ENCODE measurements around the gene AFF3.
A peak's percentile ranks its signal among the peaks of the same experiment; 100 is the strongest.

The AFF3 gene

GRCh38 chr2:99881901-99882591 is 260.3 kb downstream of the AFF3 start (continued):
- TF ChIP-seq, protein P1, sequence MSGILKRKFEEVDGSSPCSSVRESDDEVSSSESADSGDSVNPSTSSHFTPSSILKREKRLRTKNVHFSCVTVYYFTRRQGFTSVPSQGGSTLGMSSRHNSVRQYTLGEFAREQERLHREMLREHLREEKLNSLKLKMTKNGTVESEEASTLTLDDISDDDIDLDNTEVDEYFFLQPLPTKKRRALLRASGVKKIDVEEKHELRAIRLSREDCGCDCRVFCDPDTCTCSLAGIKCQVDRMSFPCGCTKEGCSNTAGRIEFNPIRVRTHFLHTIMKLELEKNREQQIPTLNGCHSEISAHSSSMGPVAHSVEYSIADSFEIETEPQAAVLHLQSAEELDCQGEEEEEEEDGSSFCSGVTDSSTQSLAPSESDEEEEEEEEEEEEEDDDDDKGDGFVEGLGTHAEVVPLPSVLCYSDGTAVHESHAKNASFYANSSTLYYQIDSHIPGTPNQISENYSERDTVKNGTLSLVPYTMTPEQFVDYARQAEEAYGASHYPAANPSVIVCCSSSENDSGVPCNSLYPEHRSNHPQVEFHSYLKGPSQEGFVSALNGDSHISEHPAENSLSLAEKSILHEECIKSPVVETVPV (CRISPR knock-in tag; IDR thresholded peaks at IDR 0.05) = no peak
- no peak for TF ChIP-seq ZNF70 (CRISPR knock-in tag; IDR thresholded peaks at IDR 0.05)
- no peak for TF ChIP-seq ESRRG (CRISPR knock-in tag; IDR thresholded peaks at IDR 0.05)
- TF ChIP-seq RARB (CRISPR knock-in tag; IDR thresholded peaks at IDR 0.05) = no peak
- 0 out of 2 replicates have a peak, but pooled peaks have one; percentile 55 for TF ChIP-seq TOX (CRISPR knock-in tag; IDR thresholded peaks at IDR 0.05; ENCODE audit: borderline replicate concordance)
- no peak for TF ChIP-seq BACH2 (CRISPR knock-in tag; IDR thresholded peaks at IDR 0.05; ENCODE audit: borderline replicate concordance)
- peak; percentile 70; the same call in 1 of the 2 replicates for TF ChIP-seq ZFP3 (CRISPR knock-in tag; IDR thresholded peaks at IDR 0.05)

GRCh38 chr2:99880964-99881294 is 261.5 kb downstream of the AFF3 start:
- ATAC-seq = no peak; the same call in 2 of the 3 replicates
- no peak for TF ChIP-seq ZC3H10 (CRISPR knock-in tag; IDR thresholded peaks at IDR 0.05)
- TF ChIP-seq ZFP3 (CRISPR knock-in tag; IDR thresholded peaks at IDR 0.05) = no peak
- TF ChIP-seq OSR1 (CRISPR knock-in tag; IDR thresholded peaks at IDR 0.05) = no peak
- TF ChIP-seq, protein P1 (CRISPR knock-in tag; IDR thresholded peaks at IDR 0.05) = no peak
- TF ChIP-seq ZNF70 (CRISPR knock-in tag; IDR thresholded peaks at IDR 0.05) = no peak
- TF ChIP-seq, protein P2, sequence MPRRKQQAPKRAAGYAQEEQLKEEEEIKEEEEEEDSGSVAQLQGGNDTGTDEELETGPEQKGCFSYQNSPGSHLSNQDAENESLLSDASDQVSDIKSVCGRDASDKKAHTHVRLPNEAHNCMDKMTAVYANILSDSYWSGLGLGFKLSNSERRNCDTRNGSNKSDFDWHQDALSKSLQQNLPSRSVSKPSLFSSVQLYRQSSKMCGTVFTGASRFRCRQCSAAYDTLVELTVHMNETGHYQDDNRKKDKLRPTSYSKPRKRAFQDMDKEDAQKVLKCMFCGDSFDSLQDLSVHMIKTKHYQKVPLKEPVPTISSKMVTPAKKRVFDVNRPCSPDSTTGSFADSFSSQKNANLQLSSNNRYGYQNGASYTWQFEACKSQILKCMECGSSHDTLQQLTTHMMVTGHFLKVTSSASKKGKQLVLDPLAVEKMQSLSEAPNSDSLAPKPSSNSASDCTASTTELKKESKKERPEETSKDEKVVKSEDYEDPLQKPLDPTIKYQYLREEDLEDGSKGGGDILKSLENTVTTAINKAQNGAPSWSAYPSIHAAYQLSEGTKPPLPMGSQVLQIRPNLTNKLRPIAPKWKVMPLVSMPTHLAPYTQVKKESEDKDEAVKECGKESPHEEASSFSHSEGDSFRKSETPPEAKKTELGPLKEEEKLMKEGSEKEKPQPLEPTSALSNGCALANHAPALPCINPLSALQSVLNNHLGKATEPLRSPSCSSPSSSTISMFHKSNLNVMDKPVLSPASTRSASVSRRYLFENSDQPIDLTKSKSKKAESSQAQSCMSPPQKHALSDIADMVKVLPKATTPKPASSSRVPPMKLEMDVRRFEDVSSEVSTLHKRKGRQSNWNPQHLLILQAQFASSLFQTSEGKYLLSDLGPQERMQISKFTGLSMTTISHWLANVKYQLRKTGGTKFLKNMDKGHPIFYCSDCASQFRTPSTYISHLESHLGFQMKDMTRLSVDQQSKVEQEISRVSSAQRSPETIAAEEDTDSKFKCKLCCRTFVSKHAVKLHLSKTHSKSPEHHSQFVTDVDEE (CRISPR knock-in tag; IDR thresholded peaks at IDR 0.05) = no peak
- no peak for TF ChIP-seq CSDC2 (CRISPR knock-in tag; IDR thresholded peaks at IDR 0.05)
- TF ChIP-seq TOX (CRISPR knock-in tag; IDR thresholded peaks at IDR 0.05; ENCODE audit: borderline replicate concordance) = no peak
- TF ChIP-seq ZNF8 (CRISPR knock-in tag; IDR thresholded peaks at IDR 0.05) = no peak
- no peak for TF ChIP-seq ARNTL (CRISPR knock-in tag; IDR thresholded peaks at IDR 0.05; ENCODE audit: borderline replicate concordance, low read depth)
- TF ChIP-seq BACH2 (CRISPR knock-in tag; IDR thresholded peaks at IDR 0.05; ENCODE audit: borderline replicate concordance) = no peak
- TF ChIP-seq CREB5 (CRISPR knock-in tag; IDR thresholded peaks at IDR 0.05; ENCODE audit: low read depth) = no peak
- TF ChIP-seq GLIS3 (CRISPR knock-in tag; IDR thresholded peaks at IDR 0.05) = no peak
- TF ChIP-seq ISL1 (CRISPR knock-in tag; IDR thresholded peaks at IDR 0.05) = no peak
- TF ChIP-seq ZFP30 (CRISPR knock-in tag; IDR thresholded peaks at IDR 0.05) = no peak
- TF ChIP-seq PATZ1 (CRISPR knock-in tag; IDR thresholded peaks at IDR 0.05; ENCODE audit: borderline replicate concordance) = no peak

GRCh38 chr2:99880148-99880963 is 262.0 kb downstream of the AFF3 start:
- peak; percentile 69 for ATAC-seq
- no peak for TF ChIP-seq ZC3H10 (CRISPR knock-in tag; IDR thresholded peaks at IDR 0.05)
- no peak for TF ChIP-seq SNAI2 (CRISPR knock-in tag; IDR thresholded peaks at IDR 0.05)
- TF ChIP-seq OSR1 (CRISPR knock-in tag; IDR thresholded peaks at IDR 0.05) = no peak
- no peak for TF ChIP-seq ISL1 (CRISPR knock-in tag; IDR thresholded peaks at IDR 0.05)
- TF ChIP-seq, protein P1 (CRISPR knock-in tag; IDR thresholded peaks at IDR 0.05) = no peak
- no peak for TF ChIP-seq POU6F1 (CRISPR knock-in tag; IDR thresholded peaks at IDR 0.05; ENCODE audit: borderline replicate concordance, low read depth)

Data from SK-N-SH treated with all-trans-retinoic acid at 6 μM for 48 hours (cell line).